SK-N-SH treated with all-trans-retinoic acid at 6 μM for 48 hours (cell line): ENCODE data around the gene ZGLP1.

Experiments
- ATAC-seq: fragments of 200-7000 bp; cut with Tn5 transposase; 3 replicates; pipeline ENCODE4 v1.9.1; 2020; ENCODE audit warnings: mild to moderate bottlenecking, moderate library complexity
- BACH2 ChIP-seq: fragments of 250-450 bp; sonication (Bioruptor Pico); IDR thresholded peaks from 2 replicates; pipeline ENCODE4 v1.9.0; 2021; ENCODE audit warnings: mild to moderate bottlenecking, borderline replicate concordance
- CREB5 ChIP-seq: fragments of 250-450 bp; sonication (Bioruptor Pico); IDR thresholded peaks from 2 replicates; pipeline ENCODE4 v1.5.1; 2020; ENCODE audit warnings: low read depth, mild to moderate bottlenecking, moderate library complexity
- CSDC2 ChIP-seq: fragments of 250-450 bp; sonication (Bioruptor Pico); IDR thresholded peaks from 2 replicates; pipeline ENCODE4 v1.5.0; 2020; ENCODE audit warnings: mild to moderate bottlenecking, moderate library complexity
- CSRNP3 ChIP-seq: fragments of 250-450 bp; sonication (Bioruptor Pico); IDR thresholded peaks from 2 replicates; pipeline ENCODE4 v1.5.1; 2021; ENCODE audit warnings: mild to moderate bottlenecking, moderate library complexity
- ESRRG ChIP-seq: fragments of 250-450 bp; sonication (Bioruptor Pico); IDR thresholded peaks from 2 replicates; pipeline ENCODE4 v1.6.1; 2021; ENCODE audit warnings: mild to moderate bottlenecking
- OSR1 ChIP-seq: fragments of 250-450 bp; sonication (Bioruptor Pico); IDR thresholded peaks from 2 replicates; pipeline ENCODE4 v1.8.0; 2022; ENCODE audit warnings: moderate library complexity, mild to moderate bottlenecking, inconsistent platforms
- PATZ1 ChIP-seq: fragments of 250-450 bp; sonication (Bioruptor Pico); IDR thresholded peaks from 2 replicates; pipeline ENCODE4 v1.8.0; 2020; ENCODE audit warnings: mild to moderate bottlenecking, moderate library complexity, borderline replicate concordance
- POU6F1 ChIP-seq: fragments of 250-450 bp; sonication (Bioruptor Pico); IDR thresholded peaks from 2 replicates; pipeline ENCODE4 v1.8.0; 2021; ENCODE audit warnings: low read depth, mild to moderate bottlenecking, moderate library complexity, borderline replicate concordance
- PPARA ChIP-seq: fragments of 250-450 bp; sonication (Bioruptor Pico); IDR thresholded peaks from 2 replicates; pipeline ENCODE4 v1.5.0; 2020; ENCODE audit warnings: mild to moderate bottlenecking, borderline replicate concordance
- RARB ChIP-seq: fragments of 250-450 bp; sonication (Bioruptor Pico); IDR thresholded peaks from 2 replicates; pipeline ENCODE4 v1.8.0; 2021; ENCODE audit warnings: mild to moderate bottlenecking, moderate library complexity
- SNAI2 ChIP-seq: fragments of 250-450 bp; sonication (Bioruptor Pico); IDR thresholded peaks from 2 replicates; pipeline ENCODE4 v1.5.0; 2020; ENCODE audit warnings: mild to moderate bottlenecking, moderate library complexity
- TCF4 ChIP-seq: fragments of 250-450 bp; sonication (Bioruptor Pico); IDR thresholded peaks from 2 replicates; pipeline ENCODE4 v1.8.0; 2021; ENCODE audit warnings: mild to moderate bottlenecking, moderate library complexity, borderline replicate concordance
- TSHZ2 ChIP-seq: fragments of 250-450 bp; sonication (Bioruptor Pico); IDR thresholded peaks from 2 replicates; pipeline ENCODE4 v1.5.0; 2020; ENCODE audit warnings: mild to moderate bottlenecking, moderate library complexity
- ZNF565 ChIP-seq: fragments of 450-650 bp; formaldehyde crosslinking; conservative IDR thresholded peaks from 2 replicates; pipeline ENCODE4 v1.5.0; 2020; ENCODE audit warnings: low read depth, mild to moderate bottlenecking, moderate library complexity
- ZNF70 ChIP-seq: fragments of 450-650 bp; formaldehyde crosslinking; IDR thresholded peaks from 2 replicates; pipeline ENCODE4 v1.5.0; 2020; ENCODE audit warnings: mild to moderate bottlenecking, moderate library complexity
- ZNF8 ChIP-seq: fragments of 450-650 bp; formaldehyde crosslinking; IDR thresholded peaks from 2 replicates; pipeline ENCODE4 v1.5.0; 2020; ENCODE audit warnings: mild to moderate bottlenecking, moderate library complexity

ZGLP1 gene

GRCh38 chr19:10289167-10289835 is 20.3 kb downstream of the ZGLP1 start:
- TF ChIP-seq ZNF565 (CRISPR knock-in tag): no peak
- no peak for TF ChIP-seq CSRNP3
- TF ChIP-seq ESRRG (CRISPR knock-in tag): no peak
- TF ChIP-seq SNAI2 (CRISPR knock-in tag): no peak
- TF ChIP-seq ZNF8 (CRISPR knock-in tag): no peak
- TF ChIP-seq ZNF70 (CRISPR knock-in tag): no peak
- ATAC-seq: peak; percentile 13

GRCh38 chr19:10288662-10289166 is 20.9 kb downstream of the ZGLP1 start:
- TF ChIP-seq OSR1: no peak
- no peak for TF ChIP-seq PPARA
- TF ChIP-seq ZNF70 (CRISPR knock-in tag): no peak
- no peak for TF ChIP-seq CREB5 (CRISPR knock-in tag)
- TF ChIP-seq, all 23 proteins: peak for 0
- ATAC-seq: peak; percentile 68

- ATAC-seq: no peak
- no peak for TF ChIP-seq PATZ1 (CRISPR knock-in tag)
- no peak for TF ChIP-seq CSDC2 (CRISPR knock-in tag)
- no peak for TF ChIP-seq RARB (CRISPR knock-in tag)
- no peak for TF ChIP-seq TCF4 (CRISPR knock-in tag)
- no peak for TF ChIP-seq TSHZ2 (CRISPR knock-in tag)
- no peak for TF ChIP-seq ZNF565 (CRISPR knock-in tag)
- no peak for TF ChIP-seq ZNF8 (CRISPR knock-in tag)
- no peak for TF ChIP-seq POU6F1 (CRISPR knock-in tag)
- no peak for TF ChIP-seq OSR1
- no peak for TF ChIP-seq BACH2
- TF ChIP-seq CSRNP3: no peak
Observed at GRCh38 chr19:10286803-10287737, 22.5 kb downstream of the ZGLP1 start, which contains the start of gene ICAM4. Gene ICAM4 (plus strand): TSS chr19:10286955. CDS start chr19:10287013, 58 bp downstream.
